ENCODE data around the gene MROH7. TPM values are rescaled to one million over a fixed set of nuclear protein-coding genes. Genes with fewer than 3 reads are reported as not detected.

MROH7 gene
- total RNA-seq, 1 experiment from 2014 or later = 0.13 TPM

DNA sequence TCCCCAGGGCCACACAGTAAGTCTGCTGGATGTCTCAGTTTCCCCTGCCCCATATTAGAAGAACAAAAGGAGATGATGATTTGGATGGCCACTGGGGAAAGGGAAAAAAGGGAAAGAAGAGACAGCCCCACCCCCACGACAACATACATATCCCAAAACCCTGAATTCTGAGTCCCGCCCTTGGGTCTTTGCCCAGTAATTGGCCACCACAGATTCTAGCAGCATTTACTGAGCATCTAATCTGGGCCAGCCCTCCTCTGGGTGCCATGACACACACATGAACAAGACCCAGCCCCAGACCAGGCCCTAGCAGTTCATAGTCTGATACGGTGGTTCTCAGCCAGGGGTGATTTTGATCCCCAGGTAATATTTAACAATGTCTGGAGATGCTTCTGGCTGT, 68.8 kb downstream of the MROH7 start (continued):
- TF ChIP-seq, protein P1, sequence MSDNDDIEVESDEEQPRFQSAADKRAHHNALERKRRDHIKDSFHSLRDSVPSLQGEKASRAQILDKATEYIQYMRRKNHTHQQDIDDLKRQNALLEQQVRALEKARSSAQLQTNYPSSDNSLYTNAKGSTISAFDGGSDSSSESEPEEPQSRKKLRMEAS (CRISPR knock-in tag; IDR thresholded peaks at IDR 0.05) = no peak
- no peak for TF ChIP-seq ZNF416 (CRISPR knock-in tag; IDR thresholded peaks at IDR 0.05)

DNA sequence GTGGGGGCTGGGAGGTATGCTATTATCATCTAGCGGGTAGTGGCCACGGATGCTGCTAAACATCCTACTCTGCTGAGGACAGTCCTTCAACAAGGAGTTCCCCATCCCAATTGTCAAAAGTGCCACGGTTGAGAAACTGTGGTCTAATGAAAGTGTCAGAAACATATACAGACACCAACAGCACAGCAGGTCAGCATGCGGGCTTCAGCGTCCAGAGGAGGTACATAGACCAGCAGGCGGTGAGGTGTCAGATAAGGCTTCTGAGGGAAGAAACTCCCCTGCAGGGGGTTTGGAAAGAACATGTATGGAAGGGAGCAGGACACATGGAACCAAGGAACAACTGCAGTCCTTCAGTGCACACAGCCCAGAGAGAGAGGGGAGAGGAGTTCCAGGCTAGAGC, 69.3 kb downstream of the MROH7 start:
- Mint-ChIP-seq H3K27me3 (ENCODE audit: low read depth) (peaks cover 28% of the 10 kb centered on the region), H3K4me1 (peaks cover 5% of the 10 kb centered on the region), H3K4me3 (no peak overlapping the region), H3K27ac (no peak overlapping the region), H3K9me3 (no peaks in the 10 kb centered on the region), H3K36me3 (no peaks in the 10 kb centered on the region)
- POLR2A ChIA-PET = no interaction called here
- CTCF ChIA-PET = no interaction called here
- DNase-seq (ENCODE audit: low spot score) (no peak), ATAC-seq (no peak)
- TF ChIP-seq, protein P2, sequence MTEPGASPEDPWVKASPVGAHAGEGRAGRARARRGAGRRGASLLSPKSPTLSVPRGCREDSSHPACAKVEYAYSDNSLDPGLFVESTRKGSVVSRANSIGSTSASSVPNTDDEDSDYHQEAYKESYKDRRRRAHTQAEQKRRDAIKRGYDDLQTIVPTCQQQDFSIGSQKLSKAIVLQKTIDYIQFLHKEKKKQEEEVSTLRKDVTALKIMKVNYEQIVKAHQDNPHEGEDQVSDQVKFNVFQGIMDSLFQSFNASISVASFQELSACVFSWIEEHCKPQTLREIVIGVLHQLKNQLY (CRISPR knock-in tag; IDR thresholded peaks at IDR 0.05) = no peak
- TF ChIP-seq PRRX2 (CRISPR knock-in tag; IDR thresholded peaks at IDR 0.05) = no peak
- no peak for TF ChIP-seq EMX1 (CRISPR knock-in tag; IDR thresholded peaks at IDR 0.05)
- no peak for TF ChIP-seq ZSCAN18 (CRISPR knock-in tag; IDR thresholded peaks at IDR 0.05)
- TF ChIP-seq CREB1 (CRISPR knock-in tag; IDR thresholded peaks at IDR 0.05) = no peak
- TF ChIP-seq CBFB (CRISPR knock-in tag; IDR thresholded peaks at IDR 0.05; ENCODE audit: low read depth) = no peak
- TF ChIP-seq CREM (CRISPR knock-in tag; IDR thresholded peaks at IDR 0.05) = no peak
- no peak for TF ChIP-seq IRF2 (CRISPR knock-in tag; IDR thresholded peaks at IDR 0.05; ENCODE audit: borderline replicate concordance, low read depth)
- no peak for TF ChIP-seq JAZF1 (CRISPR knock-in tag; IDR thresholded peaks at IDR 0.05)
- TF ChIP-seq ATF1 (CRISPR knock-in tag; IDR thresholded peaks at IDR 0.05) = no peak
- TF ChIP-seq, protein P3, sequence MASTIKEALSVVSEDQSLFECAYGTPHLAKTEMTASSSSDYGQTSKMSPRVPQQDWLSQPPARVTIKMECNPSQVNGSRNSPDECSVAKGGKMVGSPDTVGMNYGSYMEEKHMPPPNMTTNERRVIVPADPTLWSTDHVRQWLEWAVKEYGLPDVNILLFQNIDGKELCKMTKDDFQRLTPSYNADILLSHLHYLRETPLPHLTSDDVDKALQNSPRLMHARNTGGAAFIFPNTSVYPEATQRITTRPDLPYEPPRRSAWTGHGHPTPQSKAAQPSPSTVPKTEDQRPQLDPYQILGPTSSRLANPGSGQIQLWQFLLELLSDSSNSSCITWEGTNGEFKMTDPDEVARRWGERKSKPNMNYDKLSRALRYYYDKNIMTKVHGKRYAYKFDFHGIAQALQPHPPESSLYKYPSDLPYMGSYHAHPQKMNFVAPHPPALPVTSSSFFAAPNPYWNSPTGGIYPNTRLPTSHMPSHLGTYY (CRISPR knock-in tag; IDR thresholded peaks at IDR 0.05) = no peak
- TF ChIP-seq ZMAT4 (CRISPR knock-in tag; IDR thresholded peaks at IDR 0.05) = no peak
- no peak for TF ChIP-seq NFE2L1 (CRISPR knock-in tag; IDR thresholded peaks at IDR 0.05)
- no peak for TF ChIP-seq SP1 (CRISPR knock-in tag; conservative IDR thresholded peaks at IDR 0.05)
- TF ChIP-seq, protein P4, sequence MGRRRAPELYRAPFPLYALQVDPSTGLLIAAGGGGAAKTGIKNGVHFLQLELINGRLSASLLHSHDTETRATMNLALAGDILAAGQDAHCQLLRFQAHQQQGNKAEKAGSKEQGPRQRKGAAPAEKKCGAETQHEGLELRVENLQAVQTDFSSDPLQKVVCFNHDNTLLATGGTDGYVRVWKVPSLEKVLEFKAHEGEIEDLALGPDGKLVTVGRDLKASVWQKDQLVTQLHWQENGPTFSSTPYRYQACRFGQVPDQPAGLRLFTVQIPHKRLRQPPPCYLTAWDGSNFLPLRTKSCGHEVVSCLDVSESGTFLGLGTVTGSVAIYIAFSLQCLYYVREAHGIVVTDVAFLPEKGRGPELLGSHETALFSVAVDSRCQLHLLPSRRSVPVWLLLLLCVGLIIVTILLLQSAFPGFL (CRISPR knock-in tag; IDR thresholded peaks at IDR 0.05; ENCODE audit: borderline replicate concordance) = no peak
- no peak for TF ChIP-seq TP53 (CRISPR knock-in tag; IDR thresholded peaks at IDR 0.05)
- TF ChIP-seq, protein P5, sequence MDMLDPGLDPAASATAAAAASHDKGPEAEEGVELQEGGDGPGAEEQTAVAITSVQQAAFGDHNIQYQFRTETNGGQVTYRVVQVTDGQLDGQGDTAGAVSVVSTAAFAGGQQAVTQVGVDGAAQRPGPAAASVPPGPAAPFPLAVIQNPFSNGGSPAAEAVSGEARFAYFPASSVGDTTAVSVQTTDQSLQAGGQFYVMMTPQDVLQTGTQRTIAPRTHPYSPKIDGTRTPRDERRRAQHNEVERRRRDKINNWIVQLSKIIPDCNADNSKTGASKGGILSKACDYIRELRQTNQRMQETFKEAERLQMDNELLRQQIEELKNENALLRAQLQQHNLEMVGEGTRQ (CRISPR knock-in tag; IDR thresholded peaks at IDR 0.05) = no peak
- TF ChIP-seq, protein P6, sequence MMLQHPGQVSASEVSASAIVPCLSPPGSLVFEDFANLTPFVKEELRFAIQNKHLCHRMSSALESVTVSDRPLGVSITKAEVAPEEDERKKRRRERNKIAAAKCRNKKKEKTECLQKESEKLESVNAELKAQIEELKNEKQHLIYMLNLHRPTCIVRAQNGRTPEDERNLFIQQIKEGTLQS (CRISPR knock-in tag; conservative IDR thresholded peaks at IDR 0.05) = no peak
- no peak for TF ChIP-seq RORB (CRISPR knock-in tag; IDR thresholded peaks at IDR 0.05)

Data from WTC11 (cell line).